ENCODE measurements around the gene ZNF668. TPM values are rescaled to one million over a fixed set of nuclear protein-coding genes. Genes with fewer than 3 reads are reported as not detected.

ZNF668 gene
- total RNA-seq, 1 donor from 2014 or later = 3.7 TPM

GRCh38 chr16:31063495-31063842 lies 10.6 kb downstream of the ZNF668 start:
- Histone ChIP-seq H4K20me1 (ENCODE audit: low read depth) (peaks cover 45% of the 10 kb centered on the region), H3K4me1 (no peaks in the 10 kb centered on the region), H3K27ac (no peak overlapping the region), H2AFZ (replicated peaks) (no peak overlapping the region), H3F3A (ENCODE audit: low read depth) (no peaks in the 10 kb centered on the region), H3K9ac (no peak overlapping the region), H3K27me3 (no peaks in the 10 kb centered on the region), H3K36me3 (no peaks in the 10 kb centered on the region), H3K9me3 (ENCODE audit: low read depth) (no peaks in the 10 kb centered on the region), H3K4me3 (no peak overlapping the region), H3K4me2 (no peak overlapping the region), H3K79me2 (ENCODE audit: low read depth) (peaks cover 34% of the 10 kb centered on the region)
- DNase-seq (ENCODE audit: low spot score) = no peak
- H3K4me3 Mint-ChIP-seq = no peak overlapping the region
- H3K9me3 Mint-ChIP-seq = no peaks in the 10 kb centered on the region
- H3K4me1 Mint-ChIP-seq = peaks cover 3% of the 10 kb centered on the region
- H3K27ac Mint-ChIP-seq = no peak overlapping the region
- peaks cover 26% of the 10 kb centered on the region for H3K36me3 Mint-ChIP-seq
- TF ChIP-seq EZH2 (IDR thresholded peaks at IDR 0.05) = no peak
- no peak for TF ChIP-seq EZH2phosphoT487 (IDR thresholded peaks at IDR 0.05)
- no peak for TF ChIP-seq CTCF (IDR thresholded peaks at IDR 0.05)
- peaks cover 8% of the 10 kb centered on the region for H3K27me3 Mint-ChIP-seq (ENCODE audit: insufficient read depth, low read depth)

- Histone ChIP-seq H3K9me3 (ENCODE audit: low read depth) (no peaks in the 10 kb centered on the region), H3K79me2 (ENCODE audit: low read depth) (peaks cover 20% of the 10 kb centered on the region), H4K20me1 (ENCODE audit: low read depth) (peaks cover 33% of the 10 kb centered on the region), H3F3A (ENCODE audit: low read depth) (no peaks in the 10 kb centered on the region), H2AFZ (replicated peaks) (no peak overlapping the region), H3K27me3 (no peaks in the 10 kb centered on the region), H3K4me2 (no peak overlapping the region), H3K36me3 (no peaks in the 10 kb centered on the region), H3K27ac (no peak overlapping the region), H3K9ac (no peak overlapping the region), H3K4me1 (no peaks in the 10 kb centered on the region), H3K4me3 (no peak overlapping the region)
- Mint-ChIP-seq H3K4me1 (peaks cover 3% of the 10 kb centered on the region), H3K36me3 (peaks cover 26% of the 10 kb centered on the region), H3K9me3 (no peaks in the 10 kb centered on the region), H3K4me3 (no peak overlapping the region), H3K27ac (no peak overlapping the region), H3K27me3 (ENCODE audit: insufficient read depth, low read depth) (peaks cover 4% of the 10 kb centered on the region)
- no peak for DNase-seq (ENCODE audit: low spot score)
- TF ChIP-seq EZH2phosphoT487 (IDR thresholded peaks at IDR 0.05) (no peak), CTCF (IDR thresholded peaks at IDR 0.05) (no peak), EZH2 (IDR thresholded peaks at IDR 0.05) (no peak)
These were observed 12.1 kb downstream of the ZNF668 start for GRCh38 chr16:31061813-31062440.

- Histone ChIP-seq H3K79me2 (ENCODE audit: low read depth) (peaks cover 14% of the 10 kb centered on the region), H3F3A (ENCODE audit: low read depth) (no peaks in the 10 kb centered on the region), H3K4me2 (no peak overlapping the region), H3K4me1 (no peaks in the 10 kb centered on the region), H3K9ac (no peak overlapping the region), H3K4me3 (no peak overlapping the region), H3K27ac (no peak overlapping the region), H3K36me3 (no peaks in the 10 kb centered on the region), H4K20me1 (ENCODE audit: low read depth) (peaks cover 27% of the 10 kb centered on the region), H3K9me3 (ENCODE audit: low read depth) (no peaks in the 10 kb centered on the region), H2AFZ (replicated peaks) (no peak overlapping the region), H3K27me3 (no peaks in the 10 kb centered on the region)
- Mint-ChIP-seq H3K27ac (no peak overlapping the region), H3K4me1 (peaks cover 3% of the 10 kb centered on the region), H3K9me3 (no peaks in the 10 kb centered on the region), H3K4me3 (no peak overlapping the region), H3K36me3 (peaks cover 22% of the 10 kb centered on the region), H3K27me3 (ENCODE audit: insufficient read depth, low read depth) (peaks cover 6% of the 10 kb centered on the region)
- DNase-seq (ENCODE audit: low spot score) = no peak
- no peak for TF ChIP-seq EZH2phosphoT487 (IDR thresholded peaks at IDR 0.05)
- no peak for TF ChIP-seq EZH2 (IDR thresholded peaks at IDR 0.05)
- TF ChIP-seq CTCF (IDR thresholded peaks at IDR 0.05) = no peak
These were observed 12.8 kb downstream of the ZNF668 start for GRCh38 chr16:31061126-31061812.
